ENCODE measurements around the gene KAZN. TPM values are rescaled to one million over a fixed set of nuclear protein-coding genes. Genes with fewer than 3 reads are reported as not detected.

The KAZN gene
- total RNA-seq, 1 donor from 2014 or later: 0.60 TPM

DNA sequence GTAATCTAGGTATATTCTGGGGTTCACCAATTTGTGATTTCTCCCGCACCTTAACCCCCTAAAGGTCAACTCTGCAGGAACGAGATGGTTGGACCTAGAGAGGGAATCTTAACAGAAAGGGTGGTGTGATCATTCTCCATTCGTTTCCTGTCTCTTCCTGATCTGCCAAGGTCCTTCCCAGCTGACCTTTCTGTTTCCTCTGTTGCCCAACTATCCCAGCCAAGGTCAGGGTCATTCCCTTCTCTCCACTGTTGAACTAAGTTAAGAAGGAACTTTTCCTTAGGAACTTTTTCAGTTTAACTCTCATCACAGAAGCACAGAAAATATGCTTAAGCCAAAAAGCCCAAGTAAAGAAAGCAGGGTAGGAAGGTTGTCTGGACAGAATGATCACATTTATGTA lies 49.3 kb downstream of the KAZN start:
- no peak for DNase-seq (ENCODE audit: low read depth in 2 of 2)

- DNase-seq (ENCODE audit: low read depth in 2 of 2): no peak
Measured at GRCh38 chr1:14648391-14648790, 49.9 kb downstream of the KAZN start.

DNA sequence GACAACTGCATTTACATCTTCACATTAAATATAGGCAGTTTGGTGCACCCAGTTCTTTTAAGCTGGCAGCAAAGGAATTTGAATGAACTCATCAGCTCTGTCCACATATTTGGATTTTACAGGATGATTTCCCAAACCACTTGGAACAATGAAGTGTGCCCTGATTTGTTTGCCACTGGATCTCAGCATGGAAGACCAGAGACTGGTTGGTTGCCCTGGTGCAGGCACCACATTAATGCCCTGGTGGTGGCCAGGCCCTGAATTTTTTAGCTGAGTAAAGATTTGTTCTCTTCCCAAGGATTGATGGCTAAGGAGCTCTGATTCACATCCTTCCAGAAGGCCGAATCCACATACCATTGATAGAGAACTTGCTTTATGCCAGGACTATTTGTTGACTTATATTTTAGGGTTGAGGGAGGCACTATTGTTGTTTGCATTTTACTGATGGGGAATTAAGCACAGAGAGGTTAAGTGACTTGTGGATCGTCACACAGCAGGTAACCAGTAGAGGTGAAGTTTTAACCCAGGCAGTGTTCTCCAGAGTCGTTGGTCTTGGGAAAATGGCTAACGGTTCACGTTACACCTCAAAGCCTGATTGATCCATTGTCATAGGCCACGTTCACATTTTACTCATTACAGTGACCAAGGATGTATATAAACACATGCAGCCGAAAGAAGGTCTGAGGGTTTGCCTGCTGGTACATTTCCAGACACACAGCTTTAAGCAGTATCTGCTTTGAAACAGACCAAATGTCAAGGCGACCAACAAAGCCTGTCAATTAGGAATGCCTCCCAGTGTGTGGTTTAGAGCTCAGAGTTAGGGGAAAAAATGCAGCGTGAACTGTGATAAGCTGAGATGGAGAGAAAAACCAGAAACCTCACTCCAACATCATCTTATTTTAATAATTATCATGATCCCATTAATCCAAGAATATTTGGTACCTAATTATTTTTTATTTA lies 50.7 kb downstream of the KAZN start:
- no peak for DNase-seq (ENCODE audit: low read depth in 2 of 2)

GRCh38 chr1:14649976-14650375 lies 51.5 kb downstream of the KAZN start:
- no peak for DNase-seq (ENCODE audit: low read depth in 2 of 2)

DNA sequence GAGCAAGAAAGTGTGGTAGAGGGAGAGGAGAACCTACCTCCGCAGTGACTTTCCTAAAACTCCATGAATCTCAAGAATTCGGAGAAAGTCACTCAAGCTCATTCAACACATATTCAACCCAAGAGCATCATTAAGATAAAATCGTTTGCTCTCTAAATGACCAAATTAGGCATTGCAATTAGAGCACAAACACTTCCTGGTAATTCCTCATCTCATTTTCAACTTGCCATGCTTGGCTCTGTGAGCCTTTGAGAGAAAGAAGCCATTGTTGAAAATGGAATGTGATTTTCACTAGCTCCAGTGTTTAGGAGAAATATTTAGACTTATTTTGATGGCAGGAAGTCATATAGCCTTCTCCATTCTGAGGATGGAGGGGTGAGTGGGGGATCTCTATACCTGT lies 52.5 kb downstream of the KAZN start:
- no peak for DNase-seq (ENCODE audit: low read depth in 2 of 2)

DNA sequence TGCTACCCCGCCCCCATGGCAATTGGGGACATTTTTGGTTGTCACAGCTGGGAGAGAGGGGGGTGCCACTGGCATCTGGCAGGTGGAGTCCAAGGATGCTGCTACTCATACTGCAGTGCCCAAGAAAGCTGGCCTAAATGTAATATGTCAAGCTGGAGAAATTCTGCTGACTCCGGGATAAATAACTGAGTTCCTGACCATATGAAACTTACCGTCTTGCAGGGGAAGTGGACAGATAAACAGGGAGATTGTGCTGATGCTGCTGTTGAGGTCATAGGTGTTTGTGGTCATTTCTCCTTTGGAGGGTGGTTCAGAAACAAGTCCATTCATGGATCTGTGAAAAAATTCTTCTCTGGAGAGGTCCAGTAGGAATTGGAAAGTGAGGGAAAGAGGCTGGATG lies 54.4 kb downstream of the KAZN start:
- DNase-seq (ENCODE audit: low read depth in 2 of 2): no peak

- DNase-seq (ENCODE audit: low read depth in 2 of 2): no peak
Measured at GRCh38 chr1:14653461-14653960, 55.0 kb downstream of the KAZN start.

DNA sequence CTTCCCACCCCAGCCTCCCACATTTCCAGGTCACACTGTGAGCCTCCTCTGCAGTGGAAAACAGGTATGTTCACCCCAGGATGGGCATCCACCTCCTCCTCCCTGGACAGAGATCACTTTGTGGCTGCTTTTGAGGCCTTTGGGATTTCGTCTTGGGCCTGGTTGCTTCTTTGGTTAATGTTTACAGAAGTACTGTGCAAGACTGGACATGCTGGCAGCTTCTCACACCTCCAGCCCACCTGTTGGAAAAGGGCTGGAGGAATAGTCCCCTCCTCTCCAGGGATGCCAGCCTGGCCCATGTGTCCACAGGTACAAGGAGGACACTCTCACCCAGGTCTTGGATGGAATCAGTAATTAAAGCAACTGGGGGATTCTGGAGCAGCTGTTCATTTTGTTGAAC lies 56.1 kb downstream of the KAZN start:
- DNase-seq (ENCODE audit: low read depth in 2 of 2): no peak

GRCh38 chr1:14655385-14655784 lies 56.9 kb downstream of the KAZN start:
- DNase-seq (ENCODE audit: low read depth in 2 of 2): no peak

GRCh38 chr1:14656384-14656937 lies 58.0 kb downstream of the KAZN start:
- no peak for DNase-seq (ENCODE audit: low read depth in 2 of 2)

DNA sequence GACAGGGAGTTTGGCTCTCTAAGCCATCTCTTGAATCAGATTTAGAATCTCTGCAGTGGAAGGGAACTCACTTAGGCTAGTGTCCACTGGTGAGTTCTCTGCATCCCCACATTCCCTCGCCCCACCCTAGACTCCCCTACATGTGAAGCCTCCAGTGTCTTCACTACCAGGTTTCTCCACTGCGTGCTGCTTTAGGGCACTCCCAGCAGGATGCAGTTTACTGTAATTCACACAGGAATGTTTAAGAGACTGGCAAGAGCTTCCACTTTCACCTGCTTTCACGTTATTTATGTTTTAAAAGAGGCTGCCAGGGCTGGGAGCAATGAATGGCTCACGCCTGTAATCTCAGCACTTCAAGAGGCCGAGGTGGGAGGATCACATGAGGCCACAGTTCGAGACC lies 60.2 kb downstream of the KAZN start:
- DNase-seq (ENCODE audit: low read depth in 2 of 2): no peak

GRCh38 chr1:14659913-14660312 lies 61.4 kb downstream of the KAZN start:
- DNase-seq (ENCODE audit: low read depth in 2 of 2): no peak

DNA sequence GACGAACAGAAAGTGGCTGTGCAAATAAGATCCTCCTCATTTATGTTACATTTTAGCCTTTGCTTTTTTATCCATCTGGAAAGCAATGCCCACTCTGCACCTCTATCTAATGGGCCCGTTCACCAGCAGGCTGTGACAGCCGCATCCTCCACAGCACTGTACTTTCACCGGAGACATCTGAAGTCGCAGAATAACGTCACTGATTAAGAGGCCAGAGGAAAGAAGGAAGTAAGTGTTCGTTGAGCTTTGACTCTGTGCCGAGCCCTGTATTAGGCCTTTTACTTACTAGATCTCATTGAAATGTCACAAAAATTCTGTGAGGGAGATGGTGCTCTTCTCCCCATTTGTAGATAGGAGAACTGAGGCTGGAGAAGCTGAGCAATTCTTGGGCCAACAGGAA lies 62.3 kb downstream of the KAZN start:
- no peak for DNase-seq (ENCODE audit: low read depth in 2 of 2)

DNA sequence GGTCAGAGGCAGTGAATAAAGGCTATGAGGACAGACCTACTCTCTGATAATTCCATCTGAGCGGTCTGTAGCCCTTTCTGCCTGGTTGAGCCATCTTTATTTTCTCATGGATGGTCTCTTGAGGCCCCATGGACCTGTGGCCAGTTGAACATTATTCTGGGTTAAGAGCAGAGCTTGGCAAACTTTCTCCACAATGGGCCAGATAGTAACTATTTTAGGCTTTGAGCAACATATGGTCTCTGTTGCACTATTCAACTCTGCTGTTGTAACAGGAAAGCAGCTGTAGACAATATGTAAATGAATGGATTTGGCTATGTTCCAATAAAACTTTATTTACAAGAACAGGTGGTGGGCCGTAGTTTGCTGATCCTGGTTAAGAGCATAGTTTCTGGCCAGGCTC lies 62.7 kb downstream of the KAZN start:
- no peak for DNase-seq (ENCODE audit: low read depth in 2 of 2)

DNA sequence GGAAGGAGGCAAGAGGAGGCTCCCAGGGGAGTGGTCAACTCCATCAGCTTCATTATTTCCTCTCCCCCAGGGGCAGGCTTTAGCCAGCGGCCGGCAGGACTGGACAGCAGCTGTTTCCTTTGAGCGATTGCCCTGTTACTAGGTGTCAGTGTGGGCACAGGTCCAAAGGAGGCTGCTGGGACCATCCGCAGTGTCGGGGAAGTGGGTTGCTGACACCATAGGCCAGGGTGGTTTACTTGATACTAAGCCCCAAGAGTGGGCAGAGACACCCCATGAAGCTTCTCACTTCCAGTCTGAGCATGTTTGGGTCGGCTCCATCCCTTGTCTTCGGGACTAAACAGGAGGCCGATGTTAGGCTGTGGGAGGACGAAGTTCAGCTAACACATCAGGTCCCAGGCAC lies 63.6 kb downstream of the KAZN start:
- no peak for DNase-seq (ENCODE audit: low read depth in 2 of 2)

DNA sequence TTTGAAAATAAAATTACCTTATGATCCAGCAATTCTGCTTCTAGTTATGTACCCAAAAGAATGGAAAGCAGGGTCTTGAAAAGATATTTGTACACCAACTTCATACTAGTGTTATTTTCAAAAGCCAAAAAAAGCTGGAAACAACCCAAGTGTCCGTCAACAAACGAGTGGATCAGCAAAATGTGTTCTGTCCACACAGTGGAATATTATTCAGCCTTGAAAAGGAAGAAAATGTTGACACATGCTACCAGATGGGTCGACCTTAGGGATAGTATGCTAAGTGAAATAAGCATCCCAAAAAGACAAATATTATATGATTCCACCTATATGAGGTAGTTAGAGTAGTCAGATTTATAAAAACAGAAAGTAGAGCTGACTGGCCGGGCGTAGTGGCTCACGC lies 65.3 kb downstream of the KAZN start:
- no peak for DNase-seq (ENCODE audit: low read depth in 2 of 2)

GRCh38 chr1:14666373-14666772 lies 67.9 kb downstream of the KAZN start:
- no peak for DNase-seq (ENCODE audit: low read depth in 2 of 2)

GRCh38 chr1:14666962-14667650 lies 68.6 kb downstream of the KAZN start:
- DNase-seq (ENCODE audit: low read depth in 2 of 2): no peak

GRCh38 chr1:14667651-14667984 lies 69.1 kb downstream of the KAZN start:
- no peak for DNase-seq (ENCODE audit: low read depth in 2 of 2)

- no peak for DNase-seq (ENCODE audit: low read depth in 2 of 2)
Measured at GRCh38 chr1:14668538-14668937, 70.1 kb downstream of the KAZN start.

GRCh38 chr1:14672005-14672404 lies 73.5 kb downstream of the KAZN start:
- DNase-seq (ENCODE audit: low read depth in 2 of 2): no peak

GRCh38 chr1:14674030-14674429 lies 75.5 kb downstream of the KAZN start:
- no peak for DNase-seq (ENCODE audit: low read depth in 2 of 2)

- DNase-seq (ENCODE audit: low read depth in 2 of 2): no peak
Measured at GRCh38 chr1:14676400-14676799, 77.9 kb downstream of the KAZN start.
